Measurements from ENCODE around the gene MAT1A.

The MAT1A gene

GRCh38 chr10:80276335-80276734 is 13.1 kb downstream of the MAT1A start:
- Histone ChIP-seq H3K36me3 (ENCODE audit: control insufficient read depth in 2 of 2, insufficient read depth in 2 of 2, low read length in 2 of 2) (no peaks in the 10 kb centered on the region), H3K27me3 (ENCODE audit: control insufficient read depth in 2 of 2, insufficient read depth in 2 of 2, low read length in 2 of 2) (peaks cover 0 to under 1% of the 10 kb centered on the region in 2 donors), H3K9me3 (ENCODE audit: control insufficient read depth in 2 of 2, low read length in 2 of 2) (no peaks in the 10 kb centered on the region), H3K9ac (ENCODE audit: low read depth in 1 of 2, low read length in 2 of 2) (no peak overlapping the region), H3K4me1 (ENCODE audit: control insufficient read depth in 2 of 2, insufficient read depth in 2 of 2, low read length in 2 of 2) (no peaks in the 10 kb centered on the region), H3K27ac (ENCODE audit: low read depth in 2 of 2, low read length in 2 of 2) (no peak overlapping the region), H3K4me3 (ENCODE audit: low read length in 2 of 2) (no peak overlapping the region)

- Histone ChIP-seq H3K36me3 (ENCODE audit: control insufficient read depth in 2 of 2, insufficient read depth in 2 of 2, low read length in 2 of 2) (no peaks in the 10 kb centered on the region), H3K9ac (ENCODE audit: low read depth in 1 of 2, low read length in 2 of 2) (no peak overlapping the region), H3K4me1 (ENCODE audit: control insufficient read depth in 2 of 2, insufficient read depth in 2 of 2, low read length in 2 of 2) (no peaks in the 10 kb centered on the region), H3K4me3 (ENCODE audit: low read length in 2 of 2) (no peak overlapping the region), H3K9me3 (ENCODE audit: control insufficient read depth in 2 of 2, low read length in 2 of 2) (no peaks in the 10 kb centered on the region), H3K27ac (ENCODE audit: low read depth in 2 of 2, low read length in 2 of 2) (no peak overlapping the region), H3K27me3 (ENCODE audit: control insufficient read depth in 2 of 2, insufficient read depth in 2 of 2, low read length in 2 of 2) (peaks cover 0 to 3% of the 10 kb centered on the region in 2 donors)
Observed at GRCh38 chr10:80275756-80276155, 13.7 kb downstream of the MAT1A start.

DNA sequence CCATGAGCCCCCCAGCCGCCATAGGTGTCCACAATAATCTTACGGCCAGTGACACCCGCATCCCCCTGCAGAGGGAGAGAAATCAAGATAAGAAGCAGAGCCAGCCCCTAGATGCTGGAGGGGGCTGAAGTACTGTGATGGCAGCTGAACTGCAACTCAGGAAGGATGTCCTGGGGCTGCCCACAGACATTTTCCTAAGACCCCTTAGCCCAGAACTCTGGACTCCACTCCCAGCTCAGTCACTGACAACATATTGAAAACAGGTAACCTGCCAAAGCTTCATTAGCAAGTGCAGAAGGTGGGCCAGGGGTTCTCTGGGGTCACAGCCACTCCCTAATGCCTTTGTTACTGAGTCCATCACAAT is 14.3 kb downstream of the MAT1A start:
- Histone ChIP-seq H3K4me1 (ENCODE audit: control insufficient read depth in 2 of 2, insufficient read depth in 2 of 2, low read length in 2 of 2) (no peaks in the 10 kb centered on the region), H3K36me3 (ENCODE audit: control insufficient read depth in 2 of 2, insufficient read depth in 2 of 2, low read length in 2 of 2) (no peaks in the 10 kb centered on the region), H3K27ac (ENCODE audit: low read depth in 2 of 2, low read length in 2 of 2) (no peak overlapping the region), H3K9ac (ENCODE audit: low read depth in 1 of 2, low read length in 2 of 2) (no peak overlapping the region), H3K27me3 (ENCODE audit: control insufficient read depth in 2 of 2, insufficient read depth in 2 of 2, low read length in 2 of 2) (peaks cover 0 to 3% of the 10 kb centered on the region in 2 donors), H3K4me3 (ENCODE audit: low read length in 2 of 2) (no peak overlapping the region), H3K9me3 (ENCODE audit: control insufficient read depth in 2 of 2, low read length in 2 of 2) (no peaks in the 10 kb centered on the region)

GRCh38 chr10:80274396-80275134 is 14.9 kb downstream of the MAT1A start:
- H3K4me1 ChIP-seq (ENCODE audit: control insufficient read depth in 2 of 2, insufficient read depth in 2 of 2, low read length in 2 of 2) = no peaks in the 10 kb centered on the region
- peaks cover 0 to 3% of the 10 kb centered on the region in 2 donors for H3K27me3 ChIP-seq (ENCODE audit: control insufficient read depth in 2 of 2, insufficient read depth in 2 of 2, low read length in 2 of 2)
- no peak overlapping the region for H3K4me3 ChIP-seq (ENCODE audit: low read length in 2 of 2)
- no peak overlapping the region for H3K9ac ChIP-seq (ENCODE audit: low read depth in 1 of 2, low read length in 2 of 2)
- no peaks in the 10 kb centered on the region for H3K36me3 ChIP-seq (ENCODE audit: control insufficient read depth in 2 of 2, insufficient read depth in 2 of 2, low read length in 2 of 2)
- no peaks in the 10 kb centered on the region for H3K9me3 ChIP-seq (ENCODE audit: control insufficient read depth in 2 of 2, low read length in 2 of 2)
- no peak overlapping the region for H3K27ac ChIP-seq (ENCODE audit: low read depth in 2 of 2, low read length in 2 of 2)

GRCh38 chr10:80273523-80274170 is 15.8 kb downstream of the MAT1A start:
- Histone ChIP-seq H3K9me3 (ENCODE audit: control insufficient read depth in 2 of 2, low read length in 2 of 2) (no peaks in the 10 kb centered on the region), H3K27me3 (ENCODE audit: control insufficient read depth in 2 of 2, insufficient read depth in 2 of 2, low read length in 2 of 2) (peaks cover 0 to 3% of the 10 kb centered on the region in 2 donors), H3K36me3 (ENCODE audit: control insufficient read depth in 2 of 2, insufficient read depth in 2 of 2, low read length in 2 of 2) (no peaks in the 10 kb centered on the region), H3K27ac (ENCODE audit: low read depth in 2 of 2, low read length in 2 of 2) (no peak overlapping the region), H3K9ac (ENCODE audit: low read depth in 1 of 2, low read length in 2 of 2) (no peak overlapping the region), H3K4me3 (ENCODE audit: low read length in 2 of 2) (no peak overlapping the region), H3K4me1 (ENCODE audit: control insufficient read depth in 2 of 2, insufficient read depth in 2 of 2, low read length in 2 of 2) (no peaks in the 10 kb centered on the region)

- H3K27me3 ChIP-seq (ENCODE audit: control insufficient read depth in 2 of 2, insufficient read depth in 2 of 2, low read length in 2 of 2) = peaks cover 0 to 3% of the 10 kb centered on the region in 2 donors
- H3K4me3 ChIP-seq (ENCODE audit: low read length in 2 of 2) = no peak overlapping the region
- no peaks in the 10 kb centered on the region for H3K4me1 ChIP-seq (ENCODE audit: control insufficient read depth in 2 of 2, insufficient read depth in 2 of 2, low read length in 2 of 2)
- H3K27ac ChIP-seq (ENCODE audit: low read depth in 2 of 2, low read length in 2 of 2) = no peak overlapping the region
- no peaks in the 10 kb centered on the region for H3K9me3 ChIP-seq (ENCODE audit: control insufficient read depth in 2 of 2, low read length in 2 of 2)
- H3K9ac ChIP-seq (ENCODE audit: low read depth in 1 of 2, low read length in 2 of 2) = no peak overlapping the region
- H3K36me3 ChIP-seq (ENCODE audit: control insufficient read depth in 2 of 2, insufficient read depth in 2 of 2, low read length in 2 of 2) = no peaks in the 10 kb centered on the region
Observed at GRCh38 chr10:80272793-80273522, 16.5 kb downstream of the MAT1A start.

DNA sequence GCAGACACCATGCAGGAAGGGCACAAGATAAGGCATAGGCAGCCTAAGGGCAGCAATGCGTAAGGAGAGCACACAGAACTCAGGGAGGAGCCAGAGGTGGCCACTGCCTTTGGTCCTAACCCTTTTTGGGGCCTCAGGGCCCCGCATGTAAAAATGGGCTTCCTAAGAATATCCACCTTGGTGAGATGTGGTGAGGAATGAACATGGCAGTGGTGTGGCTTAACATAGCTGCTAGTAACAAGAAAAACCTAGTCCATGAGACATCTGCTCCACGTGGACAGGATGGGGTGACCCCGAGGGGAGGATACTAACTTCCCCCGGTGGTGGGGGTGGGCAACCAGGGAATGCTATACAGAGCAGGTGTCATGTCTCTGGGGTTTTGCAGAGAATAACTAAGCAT is 18.0 kb downstream of the MAT1A start:
- no peak overlapping the region for H3K27ac ChIP-seq (ENCODE audit: low read depth in 2 of 2, low read length in 2 of 2)
- peaks cover 0 to 3% of the 10 kb centered on the region in 2 donors for H3K27me3 ChIP-seq (ENCODE audit: control insufficient read depth in 2 of 2, insufficient read depth in 2 of 2, low read length in 2 of 2)
- no peaks in the 10 kb centered on the region for H3K9me3 ChIP-seq (ENCODE audit: control insufficient read depth in 2 of 2, low read length in 2 of 2)
- H3K4me1 ChIP-seq (ENCODE audit: control insufficient read depth in 2 of 2, insufficient read depth in 2 of 2, low read length in 2 of 2) = no peaks in the 10 kb centered on the region
- no peaks in the 10 kb centered on the region for H3K36me3 ChIP-seq (ENCODE audit: control insufficient read depth in 2 of 2, insufficient read depth in 2 of 2, low read length in 2 of 2)
- no peak overlapping the region for H3K4me3 ChIP-seq (ENCODE audit: low read length in 2 of 2)
- no peak overlapping the region for H3K9ac ChIP-seq (ENCODE audit: low read depth in 1 of 2, low read length in 2 of 2)

DNA sequence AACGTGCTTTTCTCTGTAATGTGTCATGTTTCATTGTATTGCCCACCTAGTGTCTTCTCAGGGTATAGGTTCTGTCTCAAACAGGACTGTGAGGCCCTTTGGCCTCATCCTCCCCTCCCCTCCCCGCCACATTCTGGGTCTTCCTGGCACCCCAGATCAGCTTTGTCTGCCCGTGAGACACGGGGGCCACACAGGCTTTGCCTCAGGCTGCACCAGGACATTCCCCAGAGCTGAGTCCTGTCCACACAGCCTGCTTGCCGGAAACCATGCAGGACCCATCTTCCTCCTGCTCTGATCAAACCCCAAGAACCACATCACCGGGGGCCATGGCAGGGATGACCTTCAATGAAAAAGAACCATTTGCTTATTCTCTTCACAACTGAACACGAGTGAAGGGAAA is 18.6 kb downstream of the MAT1A start:
- Histone ChIP-seq H3K9me3 (ENCODE audit: control insufficient read depth in 2 of 2, low read length in 2 of 2) (no peaks in the 10 kb centered on the region), H3K4me1 (ENCODE audit: control insufficient read depth in 2 of 2, insufficient read depth in 2 of 2, low read length in 2 of 2) (no peaks in the 10 kb centered on the region)

GRCh38 chr10:80268938-80269588 is 20.4 kb downstream of the MAT1A start:
- Histone ChIP-seq H3K27ac (ENCODE audit: low read depth in 2 of 2, low read length in 2 of 2) (no peak overlapping the region), H3K36me3 (ENCODE audit: control insufficient read depth in 2 of 2, insufficient read depth in 2 of 2, low read length in 2 of 2) (no peaks in the 10 kb centered on the region), H3K4me1 (ENCODE audit: control insufficient read depth in 2 of 2, insufficient read depth in 2 of 2, low read length in 2 of 2) (no peaks in the 10 kb centered on the region), H3K9me3 (ENCODE audit: control insufficient read depth in 2 of 2, low read length in 2 of 2) (no peaks in the 10 kb centered on the region), H3K9ac (ENCODE audit: low read depth in 1 of 2, low read length in 2 of 2) (no peak overlapping the region), H3K4me3 (ENCODE audit: low read length in 2 of 2) (no peak overlapping the region), H3K27me3 (ENCODE audit: control insufficient read depth in 2 of 2, insufficient read depth in 2 of 2, low read length in 2 of 2) (peaks cover 0 to 3% of the 10 kb centered on the region in 2 donors)

More for the DNA sequence above, 18.6 kb downstream of the MAT1A start:
- Histone ChIP-seq H3K27me3 (ENCODE audit: control insufficient read depth in 2 of 2, insufficient read depth in 2 of 2, low read length in 2 of 2) (peaks cover 0 to 3% of the 10 kb centered on the region in 2 donors), H3K9ac (ENCODE audit: low read depth in 1 of 2, low read length in 2 of 2) (no peak overlapping the region), H3K4me3 (ENCODE audit: low read length in 2 of 2) (no peak overlapping the region), H3K27ac (ENCODE audit: low read depth in 2 of 2, low read length in 2 of 2) (no peak overlapping the region), H3K36me3 (ENCODE audit: control insufficient read depth in 2 of 2, insufficient read depth in 2 of 2, low read length in 2 of 2) (no peaks in the 10 kb centered on the region)

- Histone ChIP-seq H3K4me1 (ENCODE audit: control insufficient read depth in 2 of 2, insufficient read depth in 2 of 2, low read length in 2 of 2) (no peaks in the 10 kb centered on the region), H3K27me3 (ENCODE audit: control insufficient read depth in 2 of 2, insufficient read depth in 2 of 2, low read length in 2 of 2) (peaks cover 0 to 3% of the 10 kb centered on the region in 2 donors), H3K4me3 (ENCODE audit: low read length in 2 of 2) (no peak overlapping the region), H3K27ac (ENCODE audit: low read depth in 2 of 2, low read length in 2 of 2) (no peak overlapping the region), H3K9me3 (ENCODE audit: control insufficient read depth in 2 of 2, low read length in 2 of 2) (no peaks in the 10 kb centered on the region), H3K9ac (ENCODE audit: low read depth in 1 of 2, low read length in 2 of 2) (no peak overlapping the region), H3K36me3 (ENCODE audit: control insufficient read depth in 2 of 2, insufficient read depth in 2 of 2, low read length in 2 of 2) (no peaks in the 10 kb centered on the region)
Observed at GRCh38 chr10:80268266-80268665, 21.2 kb downstream of the MAT1A start.

All from mucosa of rectum (tissue), 2 donors.